ENCODE results near the gene NDUFS5.

- TF ChIP-seq, protein P1, sequence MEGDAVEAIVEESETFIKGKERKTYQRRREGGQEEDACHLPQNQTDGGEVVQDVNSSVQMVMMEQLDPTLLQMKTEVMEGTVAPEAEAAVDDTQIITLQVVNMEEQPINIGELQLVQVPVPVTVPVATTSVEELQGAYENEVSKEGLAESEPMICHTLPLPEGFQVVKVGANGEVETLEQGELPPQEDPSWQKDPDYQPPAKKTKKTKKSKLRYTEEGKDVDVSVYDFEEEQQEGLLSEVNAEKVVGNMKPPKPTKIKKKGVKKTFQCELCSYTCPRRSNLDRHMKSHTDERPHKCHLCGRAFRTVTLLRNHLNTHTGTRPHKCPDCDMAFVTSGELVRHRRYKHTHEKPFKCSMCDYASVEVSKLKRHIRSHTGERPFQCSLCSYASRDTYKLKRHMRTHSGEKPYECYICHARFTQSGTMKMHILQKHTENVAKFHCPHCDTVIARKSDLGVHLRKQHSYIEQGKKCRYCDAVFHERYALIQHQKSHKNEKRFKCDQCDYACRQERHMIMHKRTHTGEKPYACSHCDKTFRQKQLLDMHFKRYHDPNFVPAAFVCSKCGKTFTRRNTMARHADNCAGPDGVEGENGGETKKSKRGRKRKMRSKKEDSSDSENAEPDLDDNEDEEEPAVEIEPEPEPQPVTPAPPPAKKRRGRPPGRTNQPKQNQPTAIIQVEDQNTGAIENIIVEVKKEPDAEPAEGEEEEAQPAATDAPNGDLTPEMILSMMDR (IDR thresholded peaks at IDR 0.05) = no peak
- no peak for TF ChIP-seq POLR2A (IDR thresholded peaks at IDR 0.05)
- no peak for TF ChIP-seq EP300 (IDR thresholded peaks at IDR 0.05)
- no peak for TF ChIP-seq POLR2AphosphoS5 (IDR thresholded peaks at IDR 0.05)
Measured at GRCh38 chr1:39063191-39063590, 37.0 kb downstream of the NDUFS5 start.
